GM21717 (cell line): ENCODE results near the gene PIEZO1.
"Not testable (repeated sequence)": the region's sequence is repeated elsewhere in the genome, so short reads cannot be mapped to it uniquely, and the experiment has no call there.

Experiments used
- ATAC-seq: cut with Tn5 transposase; IDR thresholded peaks from one replicate; pipeline ENCODE4 v1.9.1; 2021; ENCODE audit warnings: mild to moderate bottlenecking, moderate library complexity; ENCODE audit not compliant: unreplicated experiment

The PIEZO1 gene

DNA sequence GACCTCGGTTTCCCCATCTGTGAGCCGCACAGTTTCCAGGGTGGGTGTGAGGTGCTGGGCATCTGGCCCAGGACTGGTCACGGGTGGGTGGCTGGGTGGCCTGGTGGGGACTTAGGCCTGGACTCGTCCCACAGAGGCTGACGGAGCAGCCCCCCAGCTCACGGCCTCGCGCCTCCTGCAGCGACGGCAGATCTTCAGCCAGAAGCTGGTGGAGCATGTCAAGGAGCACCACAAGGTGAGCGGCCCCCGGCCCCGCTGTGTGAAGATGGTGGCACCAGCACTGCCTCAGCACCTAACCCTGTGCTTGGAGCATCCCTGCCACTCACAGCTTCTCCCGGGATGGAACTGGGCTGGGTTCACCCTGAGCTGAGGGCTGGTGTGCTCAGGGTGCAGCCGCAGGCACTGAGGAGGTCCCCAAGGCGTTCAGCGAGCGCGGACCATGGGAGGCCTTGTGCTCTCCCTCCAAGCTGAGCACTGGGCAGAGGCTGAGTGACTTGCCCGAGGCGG, 20.9 kb upstream of the PIEZO1 start:
- ATAC-seq: no peak

DNA sequence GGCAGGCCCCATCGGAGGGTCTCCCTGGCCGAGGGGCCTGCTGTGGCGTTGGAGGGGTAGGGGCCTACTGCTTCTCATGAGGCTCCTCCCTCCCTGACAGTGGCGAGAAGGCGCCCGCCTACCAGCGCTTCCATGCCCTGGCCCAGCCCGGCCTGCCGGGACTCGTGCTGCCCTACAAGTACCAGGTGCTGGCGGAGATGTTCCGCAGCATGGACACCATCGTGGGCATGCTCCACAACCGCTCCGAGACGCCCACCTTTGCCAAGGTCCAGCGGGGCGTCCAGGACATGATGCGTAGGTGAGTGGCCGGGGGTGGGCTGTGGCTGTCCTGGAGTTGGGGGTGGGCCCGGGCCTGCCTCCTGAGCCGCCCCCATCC, 20.3 kb upstream of the PIEZO1 start:
- no peak for ATAC-seq

DNA sequence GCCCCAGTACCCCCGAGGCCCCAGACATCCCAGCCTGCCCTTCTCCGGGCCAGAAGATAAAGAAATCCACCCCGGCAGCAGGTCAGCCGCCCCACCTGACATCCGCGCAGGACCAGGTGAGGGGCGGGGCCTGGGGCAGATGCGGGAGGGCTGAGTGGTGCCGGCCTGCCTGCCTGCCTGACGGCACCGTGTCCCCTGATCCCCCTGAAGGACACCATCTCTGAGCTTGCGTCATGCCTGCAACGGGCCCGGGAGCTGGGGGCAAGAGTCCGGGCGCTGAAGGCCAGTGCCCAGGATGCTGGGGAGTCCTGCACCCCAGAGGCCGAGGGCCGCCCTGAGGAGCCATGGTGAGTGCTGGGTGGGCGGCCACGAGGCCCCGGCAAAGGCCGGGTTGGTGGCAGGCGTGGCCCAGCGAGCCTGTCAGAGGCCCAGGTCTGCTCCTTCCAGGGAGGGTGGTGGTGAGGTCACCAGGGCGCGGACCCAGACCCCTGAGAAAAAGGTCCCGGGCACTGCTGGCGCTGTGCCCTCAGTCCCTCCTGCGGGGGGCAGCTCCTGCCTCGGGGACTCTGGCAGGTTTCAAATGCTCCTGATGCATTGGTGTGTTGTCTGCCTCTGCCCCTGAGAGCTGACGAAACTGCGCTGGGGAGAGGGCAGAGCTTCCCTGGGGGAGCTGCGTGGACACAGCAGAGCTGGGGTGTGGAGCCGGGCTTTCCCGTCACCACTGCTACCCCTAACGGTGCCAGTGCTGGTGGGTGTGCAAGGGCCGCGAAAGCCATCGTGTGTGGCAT, 19.7 kb upstream of the PIEZO1 start:
- ATAC-seq: no peak

DNA sequence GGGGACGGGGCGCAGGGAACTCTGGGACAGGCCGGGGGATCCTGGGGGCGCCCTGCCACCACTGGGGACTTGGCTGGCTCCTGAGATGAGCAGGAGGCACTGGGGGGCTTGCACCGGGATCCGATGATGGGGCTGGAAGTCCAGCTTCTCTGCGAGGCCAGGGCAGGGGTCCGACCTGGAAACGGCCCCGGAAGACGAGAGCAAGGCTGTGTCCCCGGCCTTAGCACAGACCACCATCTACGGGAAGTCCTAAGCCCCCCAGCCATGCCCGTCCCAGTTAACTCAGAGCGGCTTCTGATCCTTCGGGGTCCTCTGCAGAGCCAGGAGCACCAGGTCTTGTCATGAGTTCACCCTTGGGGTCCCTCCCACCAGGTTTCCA, 19.1 kb upstream of the PIEZO1 start:
- ATAC-seq: no peak

DNA sequence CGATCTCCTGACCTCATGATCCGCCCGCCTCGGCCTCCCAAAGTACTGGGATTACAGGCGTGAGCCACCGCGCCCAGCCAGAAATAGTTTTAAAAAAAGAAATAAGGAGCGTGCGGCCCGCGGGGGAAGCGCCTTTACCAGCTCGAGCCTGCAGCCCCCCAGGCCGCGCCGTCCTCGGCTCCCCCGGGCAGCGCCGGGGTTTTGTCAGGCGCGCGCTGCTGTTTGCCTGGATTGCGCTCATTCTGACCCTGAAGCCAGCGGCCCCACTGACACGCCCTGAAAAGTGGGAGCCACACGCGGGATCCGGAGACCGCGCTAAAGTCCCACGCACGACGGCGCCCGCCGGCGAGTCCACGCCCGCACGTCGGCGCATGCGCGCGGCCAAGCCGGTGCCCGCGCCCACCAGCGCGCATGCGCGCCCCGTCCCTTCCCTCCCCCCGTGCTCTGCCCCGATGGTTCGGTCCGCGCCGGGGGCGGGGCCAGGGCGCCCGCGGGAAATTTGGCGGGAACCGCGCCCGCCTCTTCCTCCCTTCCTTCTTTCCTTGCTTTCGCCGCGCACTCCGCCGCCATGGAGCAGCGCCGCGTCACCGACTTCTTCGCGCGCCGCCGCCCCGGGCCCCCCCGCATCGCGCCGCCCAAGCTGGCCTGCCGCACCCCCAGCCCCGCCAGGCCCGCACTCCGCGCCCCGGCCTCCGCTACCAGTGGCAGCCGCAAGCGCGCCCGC, 18.4 kb upstream of the PIEZO1 start, which contains the start of gene CDT1:
Gene CDT1 (plus strand): TSS at position 526 of the 724 bp plus-strand sequence. CDS start 43 bp downstream, at position 569.
- peak; percentile 28 for ATAC-seq

DNA sequence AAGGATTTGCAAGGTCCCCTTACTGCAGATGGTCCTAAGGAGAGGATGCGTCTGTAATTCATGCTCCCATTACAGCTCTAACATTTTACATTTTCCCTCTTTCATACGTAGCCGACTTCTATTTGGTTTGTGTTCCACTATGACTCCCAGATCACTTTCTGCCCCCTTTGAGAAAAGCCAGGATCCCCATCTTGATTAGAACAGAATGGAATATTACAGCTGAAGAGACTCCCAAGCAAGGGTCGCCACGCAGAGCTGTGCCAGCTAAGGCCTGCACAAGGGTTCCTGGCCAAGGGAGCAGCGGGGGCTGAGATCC, 15.2 kb upstream of the PIEZO1 start:
- no peak for ATAC-seq

DNA sequence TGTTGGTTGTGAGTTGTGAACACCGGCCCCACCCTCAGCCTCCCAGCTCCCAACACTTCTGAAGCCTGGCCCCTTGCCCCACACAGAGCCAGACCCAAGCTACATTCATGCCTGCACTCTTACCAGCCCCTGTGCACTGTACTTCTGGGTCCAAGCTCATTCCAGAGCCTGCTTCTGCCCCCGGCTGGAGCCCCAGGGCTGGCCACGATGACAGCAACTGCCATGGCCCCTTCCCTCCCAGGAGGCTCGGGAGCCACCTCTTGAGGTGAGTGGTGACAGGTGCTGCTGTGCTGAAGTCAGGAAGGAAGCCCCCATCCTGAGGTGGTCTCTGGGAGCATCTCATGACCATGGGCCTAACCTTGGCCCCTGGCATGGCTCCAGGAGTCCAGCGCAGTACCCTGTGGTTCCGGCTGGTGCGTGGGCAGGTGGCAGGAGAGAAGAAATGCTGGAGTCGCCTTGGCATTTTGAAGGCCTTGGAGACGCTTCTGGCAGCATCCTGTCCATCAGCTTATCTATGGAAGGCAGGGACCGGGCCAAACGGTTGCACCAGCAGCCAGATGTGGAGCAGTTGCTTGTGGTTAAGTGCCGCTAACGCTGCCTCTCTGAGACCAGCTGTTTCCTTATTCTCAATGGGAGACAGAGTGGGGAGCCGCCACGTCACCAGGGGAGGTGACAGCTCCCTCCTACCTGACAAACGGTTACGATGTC, 14.7 kb upstream of the PIEZO1 start:
- ATAC-seq: no peak

DNA sequence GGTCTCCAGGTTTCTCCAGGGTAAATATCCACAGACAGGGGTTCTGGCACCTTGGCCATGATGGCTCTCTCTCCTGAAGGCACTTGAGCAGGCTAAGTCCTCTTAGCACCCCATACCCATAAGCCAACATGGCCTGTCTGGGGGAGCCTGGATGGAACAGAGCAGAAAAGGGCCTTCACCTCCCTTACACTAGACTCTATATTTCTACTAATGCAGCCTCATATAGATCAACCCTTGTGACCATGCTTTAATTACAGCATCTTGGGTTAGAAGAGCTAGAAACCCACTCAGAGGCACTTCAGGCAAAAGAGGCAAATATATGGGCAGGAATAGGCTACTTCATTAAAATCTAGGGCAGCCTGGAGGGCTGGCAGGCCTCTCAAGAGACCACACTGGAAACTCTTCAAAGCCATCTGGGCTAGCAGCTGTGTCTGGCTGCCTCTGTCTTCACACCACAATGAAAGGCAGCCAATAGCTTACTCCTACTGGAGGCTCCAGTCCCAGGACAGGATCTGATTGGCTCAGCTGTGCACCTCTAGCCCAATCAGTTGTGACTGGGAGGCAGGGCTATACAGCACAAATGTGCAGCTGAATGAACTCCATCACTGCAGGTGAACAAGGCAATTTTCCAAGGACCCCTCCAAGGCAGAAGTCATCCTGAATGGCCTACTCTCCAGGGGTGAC, 13.9 kb upstream of the PIEZO1 start:
- no peak for ATAC-seq

DNA sequence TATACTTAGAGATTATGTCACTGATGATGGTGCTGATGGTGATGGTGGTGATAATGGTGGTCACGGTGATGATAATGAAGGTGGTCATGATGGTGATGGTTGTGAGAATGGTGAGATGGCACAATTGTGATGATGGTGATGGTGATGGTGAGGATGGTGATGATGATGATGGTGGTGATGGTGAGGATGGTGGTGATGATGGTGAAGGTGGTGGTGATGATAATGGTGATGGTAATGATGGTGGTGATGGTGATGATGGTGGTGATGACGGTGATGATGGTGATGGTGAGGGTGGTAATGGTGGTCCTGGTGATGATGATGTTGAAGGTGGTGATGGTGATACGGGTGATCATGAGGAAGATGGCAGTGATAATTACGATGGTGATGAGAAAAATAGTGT, 13.1 kb upstream of the PIEZO1 start:
- no peak for ATAC-seq

DNA sequence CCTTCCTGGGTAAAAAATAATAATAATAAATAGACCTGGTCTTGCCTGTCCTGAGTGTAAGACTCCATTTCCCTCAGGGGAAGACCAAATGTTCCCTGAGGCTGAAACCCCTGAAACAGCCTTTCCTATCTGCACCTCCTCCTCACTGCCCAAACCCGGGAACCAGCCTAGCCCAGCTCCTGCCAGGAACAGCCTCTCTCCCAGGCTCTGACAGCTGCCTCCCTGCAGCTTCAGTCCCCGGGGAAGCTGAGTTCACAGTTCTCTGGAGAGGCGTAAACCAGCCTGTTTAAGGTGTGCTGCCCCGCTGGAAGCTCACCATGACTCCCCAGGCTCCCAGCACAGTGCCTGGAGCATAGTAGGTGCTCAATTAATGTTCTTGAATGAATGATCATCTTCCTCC, 11.3 kb upstream of the PIEZO1 start:
- no peak for ATAC-seq

DNA sequence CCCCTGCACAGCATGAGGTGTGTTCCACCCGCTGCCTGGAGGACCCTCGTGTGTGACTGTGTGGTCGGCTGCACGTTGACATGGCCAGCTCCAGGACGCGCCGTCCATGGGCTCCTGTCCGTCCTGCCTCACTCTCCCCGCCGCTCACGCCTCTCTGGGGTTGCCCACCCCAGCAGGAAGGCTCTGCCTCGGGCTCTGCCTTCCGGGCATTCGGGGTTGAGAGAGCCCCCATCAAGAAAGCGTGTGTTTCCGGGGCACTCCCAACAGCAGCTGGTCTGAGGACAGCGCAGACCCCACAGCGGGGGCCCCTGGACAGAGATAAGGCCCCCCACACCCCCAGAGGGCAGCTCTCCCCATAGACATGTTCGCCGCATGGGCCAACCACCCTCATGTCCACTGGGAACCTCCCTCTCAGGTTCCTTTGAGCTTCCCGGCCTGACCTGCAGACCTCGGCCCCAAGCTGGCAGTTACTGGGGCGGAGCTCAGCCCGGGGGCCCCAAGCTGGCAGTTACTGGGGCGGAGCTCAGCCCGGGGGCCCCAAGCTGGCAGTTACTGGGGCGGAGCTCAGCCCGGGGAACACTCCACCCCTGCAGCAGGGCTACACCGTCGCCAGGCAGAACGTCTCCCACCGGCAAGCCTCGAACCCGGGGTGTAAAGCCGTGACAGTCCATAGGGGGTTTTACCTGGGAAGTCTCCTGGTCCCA, 8.4 kb upstream of the PIEZO1 start:
- no peak for ATAC-seq

DNA sequence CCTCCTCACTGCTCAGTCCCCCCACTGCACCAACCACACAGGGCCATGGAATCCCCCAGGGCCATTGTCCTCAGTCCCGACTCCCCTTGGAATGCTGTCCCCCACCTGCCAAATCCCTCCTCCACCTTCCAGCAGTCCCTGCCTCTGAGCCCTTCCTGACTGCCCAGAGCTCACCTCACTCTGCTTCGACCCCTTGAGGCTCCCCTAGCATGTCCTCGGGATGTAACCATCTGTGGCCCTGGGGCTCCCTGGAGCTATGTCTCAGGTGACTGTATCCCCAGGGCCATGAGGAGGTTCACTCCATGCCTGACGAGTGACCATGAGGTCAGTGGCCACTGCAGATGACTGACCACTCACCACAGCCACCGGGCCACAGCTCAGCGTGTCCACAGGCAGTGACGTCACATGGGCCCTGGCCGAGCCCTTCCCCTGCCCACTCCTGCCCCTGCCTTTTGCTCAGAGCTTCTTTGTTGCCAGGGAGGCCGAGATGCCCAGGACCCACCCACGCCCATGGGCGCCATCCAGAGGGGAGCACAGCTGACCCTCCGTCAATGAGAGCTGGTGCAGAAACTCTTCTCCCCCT, 7.7 kb upstream of the PIEZO1 start:
- no peak for ATAC-seq

DNA sequence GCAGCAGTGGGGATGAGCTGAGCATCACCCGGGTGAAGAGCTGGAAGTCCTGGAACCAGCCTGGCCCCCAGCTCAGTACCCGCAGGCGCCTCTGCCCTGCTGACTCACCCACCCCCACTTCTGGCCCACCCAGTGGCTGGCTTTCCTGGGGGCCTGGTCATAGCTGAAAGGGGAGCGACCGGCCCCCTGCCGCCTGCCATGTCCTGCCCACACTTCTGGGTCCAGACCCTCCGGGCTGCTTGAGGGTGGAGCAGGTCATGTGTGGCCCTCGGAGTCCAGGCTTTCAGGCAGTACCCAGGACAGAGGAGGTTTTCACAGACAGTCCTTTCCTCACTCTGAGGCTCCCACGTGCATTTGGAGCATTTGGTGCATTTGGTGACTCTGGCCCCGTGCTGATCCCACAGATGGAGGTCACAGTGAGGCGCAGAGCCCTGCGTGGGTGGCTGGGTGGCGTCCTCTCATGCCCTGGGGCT, 7.1 kb upstream of the PIEZO1 start:
- ATAC-seq: no peak

DNA sequence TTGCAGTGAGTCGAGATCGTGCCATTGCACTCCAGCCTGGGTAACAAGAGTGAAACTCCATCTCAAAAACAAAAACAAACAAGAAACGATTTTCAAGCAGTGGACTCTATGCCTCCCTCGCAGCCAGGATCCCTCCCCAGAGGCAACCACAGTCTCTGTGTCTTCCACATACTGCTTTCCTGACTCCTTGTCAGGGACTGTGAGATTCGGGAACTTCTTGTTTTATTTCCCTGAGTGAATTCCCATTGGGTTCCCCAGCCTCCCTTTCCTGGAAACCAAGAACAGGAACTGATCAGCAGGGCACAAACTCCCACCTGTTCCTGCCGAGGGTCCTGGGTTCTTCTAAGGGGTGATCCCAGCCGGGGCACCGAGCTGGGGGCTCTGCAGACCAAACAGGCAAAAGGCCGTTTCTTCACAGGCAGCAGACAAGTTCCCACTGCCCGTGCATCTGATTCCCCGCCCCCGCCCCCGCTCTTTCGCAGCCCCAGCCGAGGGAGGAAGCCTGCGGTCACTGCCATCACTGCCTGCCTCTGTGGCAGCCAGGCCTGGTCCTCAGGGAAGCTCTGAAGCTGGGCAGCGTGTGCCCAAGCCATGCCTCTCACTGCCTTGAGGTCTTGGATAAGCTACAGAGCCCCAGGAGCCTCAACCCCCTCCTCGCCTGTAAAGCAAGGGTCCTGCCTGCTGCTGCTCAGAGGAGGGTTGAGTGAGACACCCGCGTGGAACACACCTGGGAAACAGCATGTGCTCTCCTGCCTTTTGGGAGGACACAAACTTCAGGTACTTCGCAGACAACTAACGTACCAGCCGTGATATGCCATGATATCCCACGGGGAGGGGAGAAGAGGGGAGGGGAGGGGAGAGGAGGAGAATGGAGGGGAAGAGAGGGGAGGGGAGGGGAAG, 5.5 kb upstream of the PIEZO1 start:
- no peak for ATAC-seq

DNA sequence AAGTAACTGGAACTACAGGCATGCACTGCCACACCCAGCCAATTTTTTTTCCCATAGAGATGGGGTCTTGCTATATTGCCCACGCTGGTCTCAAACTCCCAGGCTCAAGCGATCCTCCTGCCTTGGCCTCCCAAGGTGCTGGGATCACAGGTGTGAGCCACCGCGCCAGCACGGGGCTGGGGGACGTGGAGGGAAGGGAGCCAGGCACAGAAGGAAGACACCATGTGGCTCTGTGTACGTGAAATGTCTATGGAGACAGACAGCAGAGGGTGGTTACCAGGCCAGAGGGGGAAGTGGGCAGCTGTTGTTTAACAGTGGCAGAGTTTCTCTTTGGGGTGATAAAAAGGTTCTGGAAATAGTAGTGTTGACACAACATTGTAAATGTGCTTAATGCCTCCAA, 4.6 kb upstream of the PIEZO1 start:
- no peak for ATAC-seq

DNA sequence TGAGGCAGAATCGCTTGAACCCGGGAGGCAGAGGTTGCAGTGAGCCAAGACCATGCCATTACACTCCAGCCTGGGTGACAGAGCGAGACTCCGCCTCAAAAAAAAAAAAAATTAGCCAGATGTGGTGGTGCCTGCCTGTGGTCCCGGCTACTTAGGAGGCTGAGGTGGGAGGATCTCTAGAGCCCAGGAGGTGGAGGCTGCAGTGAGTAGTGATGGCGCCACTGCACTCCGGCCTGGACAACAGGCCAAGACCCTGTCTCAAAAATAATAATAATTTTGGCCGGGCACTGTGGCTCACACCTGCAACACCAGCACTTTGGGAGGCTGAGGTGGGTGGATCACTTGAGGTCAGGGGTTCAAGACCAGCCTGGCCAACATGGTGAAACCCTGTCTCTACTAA, 3.7 kb upstream of the PIEZO1 start:
- not testable (repeated sequence) for ATAC-seq

DNA sequence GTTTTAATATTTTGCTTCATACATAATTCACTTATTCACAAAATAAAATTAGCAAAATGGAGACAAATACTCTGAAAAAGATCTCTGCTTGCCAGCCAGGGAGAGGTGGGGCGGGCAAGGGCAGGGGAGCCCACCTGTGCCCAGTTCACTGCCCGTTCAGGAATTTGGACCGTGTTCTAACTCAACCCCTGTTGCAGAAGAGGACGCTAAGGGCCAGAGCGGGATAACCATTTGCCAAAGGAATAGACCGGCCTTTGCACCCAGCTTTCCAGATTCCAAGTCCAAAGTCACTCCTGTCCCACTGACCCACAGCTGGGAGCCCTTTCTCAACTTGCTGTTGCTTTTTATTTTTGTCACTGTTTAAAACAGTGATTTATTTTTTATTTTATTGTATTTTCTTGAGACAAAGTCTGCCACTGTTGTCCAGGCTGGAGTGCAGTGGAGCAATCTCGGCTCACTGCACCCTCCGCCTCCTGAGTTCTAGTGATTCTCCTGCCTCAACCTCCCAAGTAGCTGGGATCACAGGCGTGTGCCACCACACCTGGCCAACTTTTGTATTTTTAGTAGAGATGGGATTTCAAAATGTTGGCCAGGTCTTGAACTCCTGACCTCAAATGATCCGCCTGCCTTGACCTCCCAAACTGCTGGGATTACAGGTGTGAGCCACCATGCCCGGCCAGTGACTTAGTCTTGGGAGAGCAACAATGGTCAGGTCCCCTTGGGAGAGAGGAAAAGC, 2.7 kb upstream of the PIEZO1 start:
- no peak for ATAC-seq

DNA sequence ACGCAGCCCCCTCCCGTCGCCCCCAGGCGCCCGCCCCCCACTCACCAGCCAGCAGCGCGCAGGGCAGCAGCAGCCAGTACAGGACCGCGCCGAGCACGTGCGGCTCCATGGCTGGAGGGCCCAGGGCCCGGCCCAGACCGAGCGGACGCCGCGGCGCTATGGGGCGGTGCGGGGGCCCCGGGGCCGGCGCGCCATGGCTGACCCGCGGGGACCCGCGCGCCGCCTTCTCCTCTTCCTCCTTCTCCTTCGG, 239 bp downstream of the PIEZO1 start:
- ATAC-seq: no peak
